H1 (cell line): ENCODE measurements around the gene FUT2. TPM values are rescaled to one million over a fixed set of nuclear protein-coding genes. Genes with fewer than 3 reads are reported as not detected.

Experiments used
- CTCF ChIA-PET: fragments of 300-600 bp; sonication (Branson Sonifier 250); formaldehyde crosslinking; loops from one replicate; lab custom pipeline; 2021; ENCODE audit not compliant: partially characterized antibody; lab: Charles Lee
- POLR2A ChIA-PET: fragments of 300-600 bp; sonication (Branson Sonifier 250); formaldehyde crosslinking; loops from one replicate; lab custom pipeline; 2021; ENCODE audit warnings: inconsistent platforms; ENCODE audit not compliant: partially characterized antibody; lab: Charles Lee
- DNase-seq, 2 experiments: peaks; one replicate each; pipeline versions ENCODE4 v3.0.0 to v3.0.0-alpha.2; 2010 to 2022; ENCODE audit warnings: low spot score in 2 of 2, low read depth in 1 of 2, mixed read lengths in 1 of 2
- FAIRE-seq: peaks from 2 replicates; lab custom pipeline; 2011; peaks lifted over from hg19 to GRCh38; lab: Jason Lieb, UNC
- H2AFZ ChIP-seq: 2 replicates; pipeline ENCODE4 v1.8.1; 2012; ENCODE audit warnings: low read length, inconsistent platforms
- H2AK5ac ChIP-seq: 2 replicates; pipeline ENCODE4 v1.6.1; 2013; ENCODE audit warnings: low read depth, low read length
- H2BK120ac ChIP-seq: replicated peaks from 2 replicates; pipeline ENCODE3; 2013; ENCODE audit warnings: low read depth, low read length, inconsistent platforms
- H2BK12ac ChIP-seq: 2 replicates; pipeline ENCODE4 v1.6.1; 2013; ENCODE audit warnings: low read depth, low read length
- H2BK15ac ChIP-seq: 2 replicates; pipeline ENCODE4 v1.6.1; 2013; ENCODE audit warnings: low read length
- H2BK20ac ChIP-seq: 2 replicates; pipeline ENCODE4 v1.6.1; 2013; ENCODE audit warnings: low read length
- H2BK5ac ChIP-seq: 2 replicates; pipeline ENCODE4 v1.6.1; 2013; ENCODE audit warnings: low read depth, low read length
- H3K14ac ChIP-seq: 2 replicates; pipeline ENCODE4 v1.6.1; 2013; ENCODE audit warnings: inconsistent platforms; ENCODE audit not compliant: insufficient read length
- H3K18ac ChIP-seq: 2 replicates; pipeline ENCODE4 v1.6.1; 2013; ENCODE audit warnings: low read length; ENCODE audit errors: extremely low read depth
- H3K23ac ChIP-seq: 2 replicates; pipeline ENCODE4 v1.6.1; 2013; ENCODE audit warnings: inconsistent platforms; ENCODE audit not compliant: insufficient read length
- H3K23me2 ChIP-seq: 2 replicates; pipeline ENCODE4 v1.6.1; 2013; ENCODE audit warnings: low read depth, low read length
- H3K27ac ChIP-seq: 2 replicates; pipeline ENCODE4 v1.6.1; 2011; ENCODE audit warnings: low read depth, low read length, inconsistent platforms
- H3K27me3 ChIP-seq, 4 experiments: replicated peaks in 1 of 4; 1 replicate in 1 of 4; 2 replicates in 3 of 4; pipeline versions ENCODE4 v1.6.1 to v1.8.1; 2011 to 2013; ENCODE audit warnings: low read length in 3 of 4, mild to moderate bottlenecking in 3 of 4, inconsistent platforms in 2 of 4, mixed read lengths in 2 of 4, moderate library complexity in 1 of 4; ENCODE audit not compliant: control insufficient read depth in 3 of 4, insufficient read depth in 3 of 4; ENCODE audit errors: extremely low read depth in 1 of 4
- H3K36me3 ChIP-seq, 4 experiments: 2 replicates each; pipeline versions ENCODE4 v1.6.1 to v1.8.1; 2011 to 2013; ENCODE audit warnings: mild to moderate bottlenecking in 4 of 4, low read length in 3 of 4, moderate library complexity in 2 of 4, control low read depth in 1 of 4, inconsistent platforms in 1 of 4; ENCODE audit not compliant: insufficient read depth in 4 of 4, control insufficient read depth in 2 of 4
- H3K4ac ChIP-seq: replicated peaks from 2 replicates; pipeline ENCODE3; 2013; ENCODE audit warnings: low read length, low read depth, mixed read lengths, inconsistent platforms; ENCODE audit not compliant: insufficient read length
- H3K4me1 ChIP-seq, 4 experiments: replicated peaks in 1 of 4; 1 replicate in 1 of 4; 2 replicates in 3 of 4; pipeline versions ENCODE4 v1.6.1 to v1.8.1; 2011 to 2013; ENCODE audit warnings: low read length in 3 of 4, inconsistent platforms in 2 of 4, mixed read lengths in 1 of 4; ENCODE audit not compliant: insufficient read depth in 4 of 4, control insufficient read depth in 3 of 4
- H3K4me2 ChIP-seq, 2 experiments: 2 replicates each; pipeline versions ENCODE4 v1.6.1 to v1.8.1; 2011 to 2013; ENCODE audit warnings: low read depth in 2 of 2, low read length in 2 of 2, control low read depth in 1 of 2, inconsistent platforms in 1 of 2, mild to moderate bottlenecking in 1 of 2; ENCODE audit not compliant: insufficient read depth in 1 of 2
- H3K4me3 ChIP-seq, 4 experiments: fragments of 200-600, 300-600 bp in 1 of 4; sonication (generic), shearing (Covaris generic), sonication (Bioruptor Twin) in 1 of 4; 2 replicates each; pipeline versions ENCODE4 v1.5.1 to v1.8.1; 2011 to 2016; ENCODE audit warnings: low read length in 4 of 4, low read depth in 3 of 4, control low read depth in 2 of 4, inconsistent platforms in 2 of 4, mild to moderate bottlenecking in 2 of 4, mixed read lengths in 1 of 4, moderate library complexity in 1 of 4; ENCODE audit not compliant: insufficient read depth in 2 of 4; ENCODE audit errors: extremely low read depth in 1 of 4
- H3K56ac ChIP-seq: replicated peaks from 2 replicates; pipeline ENCODE3; 2013; ENCODE audit warnings: low read depth, mild to moderate bottlenecking, mixed read lengths, low read length, inconsistent platforms; ENCODE audit not compliant: insufficient read length
- H3K79me1 ChIP-seq: 2 replicates; pipeline ENCODE4 v1.6.1; 2013; ENCODE audit warnings: low read depth, low read length, control low read depth
- H3K79me2 ChIP-seq, 2 experiments: 2 replicates each; pipeline versions ENCODE4 v1.6.1 to v1.8.1; 2012 to 2013; ENCODE audit warnings: low read length in 2 of 2, mild to moderate bottlenecking in 2 of 2, inconsistent platforms in 1 of 2; ENCODE audit not compliant: insufficient read depth in 2 of 2, control insufficient read depth in 1 of 2
- H3K9ac ChIP-seq, 4 experiments: replicated peaks in 1 of 4; 1 replicate in 1 of 4; 2 replicates in 3 of 4; pipeline versions ENCODE4 v1.6.1 to v1.8.1; 2011 to 2013; ENCODE audit warnings: low read depth in 3 of 4, low read length in 3 of 4, control low read depth in 2 of 4, mild to moderate bottlenecking in 2 of 4, moderate library complexity in 2 of 4, inconsistent platforms in 1 of 4; ENCODE audit errors: extremely low read depth in 1 of 4
- H3K9me3 ChIP-seq, 2 experiments: 2 replicates each; pipeline versions ENCODE4 v1.6.1 to v1.8.1; 2012 to 2013; ENCODE audit warnings: mild to moderate bottlenecking in 2 of 2, moderate library complexity in 2 of 2, control low read depth in 1 of 2, inconsistent platforms in 1 of 2, low read depth in 1 of 2, low read length in 1 of 2, mixed read lengths in 1 of 2; ENCODE audit not compliant: insufficient read depth in 2 of 2
- H4K20me1 ChIP-seq, 2 experiments: replicated peaks in 1 of 2; 2 replicates each; pipeline versions ENCODE3 to v1.8.1; 2011 to 2013; ENCODE audit warnings: inconsistent platforms in 2 of 2, low read length in 2 of 2, mild to moderate bottlenecking in 1 of 2; ENCODE audit not compliant: insufficient read depth in 2 of 2, control insufficient read depth in 1 of 2
- H4K5ac ChIP-seq: 2 replicates; pipeline ENCODE4 v1.6.1; 2013; ENCODE audit warnings: low read length, low read depth, mixed read lengths, inconsistent platforms; ENCODE audit not compliant: insufficient read length
- H4K8ac ChIP-seq: 2 replicates; pipeline ENCODE4 v1.8.0; 2013; ENCODE audit warnings: mild to moderate bottlenecking, moderate library complexity, low read length, inconsistent platforms; ENCODE audit not compliant: insufficient read depth; ENCODE audit errors: extremely low read depth
- H4K91ac ChIP-seq: replicated peaks from 2 replicates; pipeline ENCODE3; 2013; ENCODE audit warnings: low read length, mixed read lengths, inconsistent platforms; ENCODE audit not compliant: insufficient read length
- CREB1 ChIP-seq: IDR thresholded peaks from 2 replicates; pipeline ENCODE4 v1.6.1; 2012; ENCODE audit warnings: inconsistent platforms
- NRF1 ChIP-seq: IDR thresholded peaks from 2 replicates; pipeline ENCODE4 v1.6.1; 2011; ENCODE audit warnings: mild to moderate bottlenecking, low read depth, low read length, improper control_type of control experiment
- RFX5 ChIP-seq: IDR thresholded peaks from 2 replicates; pipeline ENCODE4 v1.6.1; 2011; ENCODE audit warnings: low read depth, low read length, improper control_type of control experiment, borderline replicate concordance
- TAF1 ChIP-seq: IDR thresholded peaks from 2 replicates; pipeline ENCODE4 v1.6.1; 2011; ENCODE audit warnings: mild to moderate bottlenecking, low read depth, low read length
- WGBS, 2 experiments: shearing (Covaris generic) in 1 of 2; methylation state at CpG; one replicate each; pipeline versions ENCODE4 v1.1.6 to v1.1.7; 2013 to 2015; ENCODE audit warnings: low lambda C conversion rate in 2 of 2, mixed read lengths in 2 of 2, inconsistent platforms in 1 of 2, low coverage in 1 of 2, missing lambda C conversion rate in 1 of 2; ENCODE audit not compliant: insufficient replicate concordance in 2 of 2, insufficient coverage in 1 of 2, insufficient read length in 1 of 2; ENCODE audit errors: extremely low coverage in 1 of 2, missing lambda C conversion rate in 1 of 2; 5-methylcytosine and 5-hydroxymethylcytosine counted together
- polyA plus RNA-seq, 7 experiments: library from polyadenylated mRNA; depleted of rRNA in 3 of 7; stranded (reverse) in 5 of 7; unstranded in 2 of 7; fragments of >200 nt in 5 of 7; fragments of 200-250 nt in 2 of 7; gene quantifications; 1 replicate in 5 of 7; 2 replicates in 1 of 7; 4 replicates in 1 of 7; pipeline versions ENCODE4 v1.2.1 to v1.2.3, GENCODE V29; 2011 to 2013; ENCODE audit warnings: missing spikeins in 2 of 7, mixed read lengths in 2 of 7
- total RNA-seq: library from RNA; stranded (reverse); fragmentation: NEBNext Ultra II Directional; extraction: Animal tissue kit (Norgen Biotek cat#: 25700); gene quantifications from 2 replicates; pipeline ENCODE4 v1.2.1, GENCODE V29; 2021

FUT2 gene
- total and polyA plus RNA-seq, 2 of the 8 experiments (the other 6 are each of a cell fraction or from before 2014, with no cell fraction given) = 5.0 to 5.6 TPM

DNA sequence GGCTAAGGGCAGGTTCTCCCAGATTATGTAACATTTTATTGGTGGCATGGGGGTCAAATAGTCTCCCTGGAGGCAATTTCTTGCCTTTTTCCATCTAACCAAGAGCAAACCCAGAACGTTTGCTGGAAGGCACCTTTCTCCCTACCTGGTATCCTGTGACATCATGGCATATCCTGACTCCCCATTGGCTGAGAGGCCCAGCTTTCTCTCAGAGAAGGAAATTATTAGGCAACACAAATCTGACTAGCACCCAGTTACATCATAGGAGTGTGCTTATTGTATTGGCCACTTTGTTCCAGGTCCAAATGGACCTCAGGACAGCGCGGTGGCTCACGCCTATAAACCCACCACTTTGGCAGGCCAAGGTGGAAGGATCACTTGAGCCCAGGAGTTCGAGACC is 36.0 kb upstream of the FUT2 start:
- ChIA-PET POLR2A (interaction anchor here (1.3 kb wide), 1 partner anchor 14 kb away, joined by 5 read pairs; the partner anchor contains the start of gene CA11), CTCF (interaction anchor here (1.2 kb wide), 1 partner anchor 15 kb away, joined by 4 read pairs; no protein-coding TSS in a partner anchor)
- Histone ChIP-seq H3K18ac (no peak overlapping the region), H3K4ac (no peak overlapping the region), H2BK12ac (no peak overlapping the region), H2BK15ac (no peak overlapping the region), H3K56ac (no peak overlapping the region), H3K9ac (no peak overlapping the region), H3K27ac (no peak overlapping the region), H3K79me1 (no peaks in the 10 kb centered on the region), H3K23ac (no peak overlapping the region), H2BK120ac (no peak overlapping the region), H3K79me2 (no peaks in the 10 kb centered on the region), H2AFZ (no peak overlapping the region), H2BK20ac (no peak overlapping the region), H3K36me3 (no peaks in the 10 kb centered on the region), H3K4me1 (peaks cover 0 to 3% (median 0%) of the 10 kb centered on the region in 4 experiments; a peak in 1 of 7 replicates), H4K8ac (no peak overlapping the region), H2AK5ac (no peak overlapping the region), H3K23me2 (no peaks in the 10 kb centered on the region), H3K27me3 (no peaks in the 10 kb centered on the region; a peak in 1 of 7 replicates), H3K4me3 (no peak overlapping the region), H4K20me1 (no peaks in the 10 kb centered on the region), H4K5ac (no peak overlapping the region), H3K4me2 (no peak overlapping the region), H2BK5ac (no peak overlapping the region), H3K9me3 (no peaks in the 10 kb centered on the region; a peak in 2 of 4 replicates), H3K14ac (no peak overlapping the region), H4K91ac (no peak overlapping the region)
- DNase-seq (no peak), FAIRE-seq (no peak)
- 85% methylated on average over 5 of the region's 5 CpGs; no CpG with 5 or more reads in 1 of the 2 experiments for WGBS, 2 experiments
- TF ChIP-seq NRF1 (no peak), CREB1 (no peak), TAF1 (no peak), RFX5 (peak; percentile 86)
